ENCODE results near the gene CXCL12.

GRCh38 chr10:44369854-44370253 is 15.0 kb downstream of the CXCL12 start:
- TF ChIP-seq CTCF (IDR thresholded peaks at IDR 0.05) (no peak), POLR2A (IDR thresholded peaks at IDR 0.05) (no peak)

Data from esophagus squamous epithelium (tissue), 4 donors.